ENCODE results near the gene HDHD3. TPM values are rescaled to one million over a fixed set of nuclear protein-coding genes. Genes with fewer than 3 reads are reported as not detected.
"Not testable (repeated sequence)": the region's sequence is repeated elsewhere in the genome, so short reads cannot be mapped to it uniquely, and the experiment has no call there.

Gene HDHD3
- total RNA-seq, 6 experiments from 2014 or later = 3.3 to 4.8 (median 3.8) TPM

DNA sequence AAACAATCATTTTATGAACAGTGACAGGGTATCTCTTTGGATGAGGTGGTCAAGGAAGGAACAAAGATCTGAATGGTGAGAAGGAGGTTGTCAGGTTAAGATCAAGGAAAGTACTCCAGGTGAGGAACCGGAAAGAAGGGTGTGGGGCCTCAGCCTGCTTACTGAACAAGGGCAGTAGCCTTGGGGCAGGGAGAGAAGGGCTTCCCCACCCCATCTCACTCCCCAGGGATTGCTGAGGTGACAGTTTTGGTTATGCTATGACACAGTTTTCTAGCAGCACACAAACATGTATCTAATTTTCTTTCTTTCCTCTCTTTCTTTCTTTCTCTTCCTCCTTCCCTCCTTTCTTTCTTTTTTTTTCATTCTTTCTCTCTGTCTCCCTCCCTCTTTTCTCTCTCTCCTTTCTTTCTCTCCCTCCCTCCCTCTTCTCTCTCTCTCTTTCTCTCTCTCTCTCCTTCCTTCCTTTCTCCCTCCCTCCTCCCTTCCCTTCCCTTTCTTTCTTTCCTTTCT, 4.1 kb upstream of the HDHD3 start:
- Mint-ChIP-seq H3K4me3 (no peak overlapping the region), H3K4me1 (ENCODE audit: low read depth) (no peaks in the 10 kb centered on the region), H3K27me3 (ENCODE audit: insufficient read depth) (peaks cover 3% of the 10 kb centered on the region; the same call in 1 of the 2 replicates), H3K27ac (no peak overlapping the region), H3K9me3 (no peaks in the 10 kb centered on the region), H3K36me3 (ENCODE audit: low read depth) (0 out of 2 replicates have a peak, but pooled peaks cover 4% of the 10 kb centered on the region)
- TF ChIP-seq, protein P1, sequence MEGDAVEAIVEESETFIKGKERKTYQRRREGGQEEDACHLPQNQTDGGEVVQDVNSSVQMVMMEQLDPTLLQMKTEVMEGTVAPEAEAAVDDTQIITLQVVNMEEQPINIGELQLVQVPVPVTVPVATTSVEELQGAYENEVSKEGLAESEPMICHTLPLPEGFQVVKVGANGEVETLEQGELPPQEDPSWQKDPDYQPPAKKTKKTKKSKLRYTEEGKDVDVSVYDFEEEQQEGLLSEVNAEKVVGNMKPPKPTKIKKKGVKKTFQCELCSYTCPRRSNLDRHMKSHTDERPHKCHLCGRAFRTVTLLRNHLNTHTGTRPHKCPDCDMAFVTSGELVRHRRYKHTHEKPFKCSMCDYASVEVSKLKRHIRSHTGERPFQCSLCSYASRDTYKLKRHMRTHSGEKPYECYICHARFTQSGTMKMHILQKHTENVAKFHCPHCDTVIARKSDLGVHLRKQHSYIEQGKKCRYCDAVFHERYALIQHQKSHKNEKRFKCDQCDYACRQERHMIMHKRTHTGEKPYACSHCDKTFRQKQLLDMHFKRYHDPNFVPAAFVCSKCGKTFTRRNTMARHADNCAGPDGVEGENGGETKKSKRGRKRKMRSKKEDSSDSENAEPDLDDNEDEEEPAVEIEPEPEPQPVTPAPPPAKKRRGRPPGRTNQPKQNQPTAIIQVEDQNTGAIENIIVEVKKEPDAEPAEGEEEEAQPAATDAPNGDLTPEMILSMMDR (IDR thresholded peaks at IDR 0.05) = no peak
- no peak for DNase-seq

DNA sequence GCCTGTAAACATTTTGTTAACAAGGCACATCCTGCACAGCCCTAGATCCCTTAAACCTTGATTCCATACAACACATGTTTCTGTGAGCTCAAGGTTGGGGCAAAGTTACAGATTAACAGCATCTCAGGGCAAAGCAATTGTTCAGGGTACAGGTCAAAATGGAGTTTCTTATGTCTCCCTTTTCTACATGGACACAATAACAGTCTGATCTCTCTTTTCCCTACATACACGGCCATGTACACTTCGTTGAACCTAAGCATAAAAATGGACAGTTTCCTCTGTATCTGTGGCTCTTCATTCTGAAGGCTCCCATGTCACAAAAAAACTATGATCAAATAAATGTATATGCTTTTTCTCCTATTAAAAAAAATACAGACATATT, 3.0 kb upstream of the HDHD3 start:
- not testable (repeated sequence) for H3K4me3 Mint-ChIP-seq; H3K36me3 Mint-ChIP-seq (ENCODE audit: low read depth); H3K27ac Mint-ChIP-seq; DNase-seq; H3K27me3 Mint-ChIP-seq (ENCODE audit: insufficient read depth); H3K9me3 Mint-ChIP-seq
- peaks cover 11% of the 10 kb centered on the region for H3K4me1 Mint-ChIP-seq (ENCODE audit: low read depth)

DNA sequence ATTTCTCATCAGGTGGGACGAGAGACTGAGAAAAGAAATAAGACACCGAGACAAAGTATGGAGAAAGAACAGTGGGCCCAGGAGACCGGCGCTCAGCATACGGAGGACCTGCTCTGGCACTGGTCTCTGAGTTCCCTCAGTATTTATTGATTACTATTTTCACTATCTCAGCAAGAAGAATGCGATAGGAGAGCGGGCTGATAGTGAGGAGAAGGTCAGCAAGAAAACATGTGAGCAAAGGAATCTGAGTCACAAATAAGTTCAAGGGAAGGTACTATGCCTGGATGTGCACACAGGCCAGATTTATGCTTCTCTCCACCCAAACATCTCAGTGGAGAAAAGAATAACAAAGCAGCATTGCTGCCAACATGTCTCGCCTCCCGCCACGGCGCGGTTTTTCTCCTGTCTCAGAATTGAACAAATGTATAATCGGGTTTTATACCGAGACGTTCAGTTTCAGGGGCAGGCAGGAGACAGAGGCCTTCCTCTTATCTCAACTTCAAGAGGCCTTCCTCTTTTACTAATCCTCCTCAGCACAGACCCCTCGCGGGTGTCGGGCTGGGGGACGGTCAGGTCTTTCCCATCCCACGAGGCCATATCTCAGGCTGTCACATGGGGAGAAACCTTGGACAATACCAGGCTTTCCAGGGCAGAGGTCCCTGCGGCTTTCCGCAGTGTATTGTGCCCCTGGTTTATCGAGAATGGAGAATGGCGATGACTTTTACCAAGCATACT, 2.5 kb upstream of the HDHD3 start:
- not testable (repeated sequence) for H3K9me3 Mint-ChIP-seq

DNA sequence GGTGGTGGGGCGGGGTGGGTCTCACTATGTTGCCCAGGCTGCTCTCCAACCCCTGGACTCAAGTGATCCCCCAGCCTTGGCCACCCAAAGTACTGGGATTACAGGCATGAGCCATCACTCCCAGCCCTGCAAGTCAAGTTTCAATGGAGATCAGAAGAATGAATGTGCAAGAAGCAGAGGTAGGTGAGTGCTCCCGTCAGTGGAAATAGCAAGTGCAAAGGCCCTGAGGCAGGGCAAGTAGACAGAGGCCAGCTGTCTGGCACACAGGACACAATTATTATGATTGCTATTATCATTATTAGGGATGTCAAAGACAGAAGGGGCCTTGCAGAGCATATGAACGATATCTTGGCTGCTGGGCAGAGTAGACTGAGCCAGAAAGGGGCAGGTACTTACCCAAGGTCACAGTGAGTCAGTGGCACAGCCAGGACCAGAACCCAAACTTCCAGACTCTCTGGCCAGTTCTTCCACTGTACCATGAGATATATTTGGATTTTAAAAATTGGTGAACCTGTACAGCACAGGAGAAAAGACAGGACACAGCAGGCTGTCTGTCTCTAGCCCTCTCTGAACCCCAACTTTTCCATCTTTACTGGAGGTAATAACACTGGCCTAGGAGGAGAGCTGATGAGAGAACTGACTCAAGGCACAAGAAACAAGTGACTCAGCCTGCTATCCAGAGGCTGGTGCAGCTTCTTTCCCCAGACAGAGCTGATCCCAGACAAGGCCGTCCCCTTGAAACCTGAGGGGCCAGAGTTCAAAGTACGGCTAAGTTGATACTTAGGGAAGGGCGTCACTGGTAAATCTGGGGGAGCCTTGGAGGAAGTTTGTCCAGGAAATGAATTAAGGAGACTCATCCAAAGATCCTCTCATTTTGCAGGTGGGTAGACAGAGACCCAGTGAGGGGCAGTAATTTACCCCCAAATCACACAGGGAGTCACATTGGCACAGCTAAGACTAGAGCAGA, 1.4 kb downstream of the HDHD3 start:
- no peaks in the 10 kb centered on the region for H3K9me3 Mint-ChIP-seq
- H3K27me3 Mint-ChIP-seq (ENCODE audit: insufficient read depth) = peaks cover 5% of the 10 kb centered on the region; the same call in 1 of the 2 replicates
- peak overlapping the region; percentile 40; the same call in 1 of the 2 replicates for H3K27ac Mint-ChIP-seq
- TF ChIP-seq, protein P1 (IDR thresholded peaks at IDR 0.05) = no peak
- peak; percentile 9 for DNase-seq
- no peaks in the 10 kb centered on the region for H3K36me3 Mint-ChIP-seq (ENCODE audit: low read depth)
- H3K4me1 Mint-ChIP-seq (ENCODE audit: low read depth) = peaks cover 11% of the 10 kb centered on the region
- peak overlapping the region; percentile 89 for H3K4me3 Mint-ChIP-seq

More for the DNA sequence above, 2.5 kb upstream of the HDHD3 start:
- not testable (repeated sequence) for H3K4me3 Mint-ChIP-seq; H3K27ac Mint-ChIP-seq; H3K36me3 Mint-ChIP-seq (ENCODE audit: low read depth); DNase-seq; H3K27me3 Mint-ChIP-seq (ENCODE audit: insufficient read depth)
- H3K4me1 Mint-ChIP-seq (ENCODE audit: low read depth) = peaks cover 11% of the 10 kb centered on the region

DNA sequence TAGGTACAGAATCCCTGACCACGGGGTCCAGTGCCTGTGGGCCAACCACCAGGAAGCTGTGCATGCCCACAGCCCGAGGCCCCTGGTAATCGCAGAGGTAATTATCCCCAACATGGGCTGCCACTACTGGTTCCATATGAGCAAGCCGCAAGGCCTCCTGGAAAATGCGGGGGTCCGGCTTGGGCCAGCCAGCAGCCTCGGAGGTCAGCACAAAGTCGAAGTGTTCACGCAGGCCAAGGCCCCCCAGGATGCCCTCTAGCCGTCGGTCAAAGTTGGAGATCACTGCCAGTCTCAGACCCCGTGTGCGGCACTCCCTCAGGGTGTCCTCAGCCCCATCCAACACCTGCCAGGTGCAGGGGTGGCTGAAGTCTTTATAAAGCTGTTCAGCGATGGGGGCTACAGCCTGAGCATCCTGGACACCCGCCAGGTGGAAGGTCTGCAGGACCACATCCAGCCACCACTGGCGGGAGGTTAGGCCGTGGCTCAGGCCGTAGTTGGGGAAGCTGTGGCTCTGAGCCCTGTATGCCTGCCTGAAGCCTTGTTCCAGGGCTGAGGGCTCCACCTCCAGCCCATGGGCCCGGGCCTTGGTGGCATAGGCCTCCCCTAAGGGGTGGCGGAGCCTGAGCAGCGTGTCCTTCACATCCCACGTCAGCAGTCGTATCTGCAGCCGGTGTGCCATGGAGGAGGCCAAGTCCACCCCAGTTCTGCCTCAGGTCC, 3.0 kb downstream of the HDHD3 start:
- no peak overlapping the region for H3K4me3 Mint-ChIP-seq
- H3K4me1 Mint-ChIP-seq (ENCODE audit: low read depth) = peaks cover 11% of the 10 kb centered on the region
- no peaks in the 10 kb centered on the region for H3K36me3 Mint-ChIP-seq (ENCODE audit: low read depth)
- H3K27me3 Mint-ChIP-seq (ENCODE audit: insufficient read depth) = peaks cover 3% of the 10 kb centered on the region; the same call in 1 of the 2 replicates
- no peak overlapping the region for H3K27ac Mint-ChIP-seq
- TF ChIP-seq, protein P1 (IDR thresholded peaks at IDR 0.05) = no peak
- no peaks in the 10 kb centered on the region for H3K9me3 Mint-ChIP-seq
- no peak for DNase-seq

DNA sequence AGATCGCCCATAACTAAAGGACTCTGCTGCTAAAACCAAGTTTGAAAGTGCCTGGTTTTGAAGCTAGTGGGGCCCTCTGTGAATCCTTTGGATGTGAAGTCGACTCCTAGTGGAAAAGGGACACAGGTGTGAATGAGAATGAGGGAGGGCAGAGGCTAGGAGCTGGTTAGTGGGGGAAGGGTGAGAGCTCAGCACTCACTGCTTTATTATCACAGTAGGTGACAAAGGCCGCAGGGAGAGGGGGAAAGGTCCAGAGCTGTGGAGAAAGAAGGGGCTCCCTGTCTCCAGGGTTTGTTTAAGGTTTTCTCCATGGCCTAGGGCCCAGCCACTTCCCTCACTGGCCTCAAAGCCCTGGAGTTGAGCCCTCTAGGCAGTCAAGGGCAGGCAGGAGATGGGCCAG, 3.5 kb downstream of the HDHD3 start:
- Mint-ChIP-seq H3K27ac (no peak overlapping the region), H3K27me3 (ENCODE audit: insufficient read depth) (peaks cover 4% of the 10 kb centered on the region), H3K9me3 (no peaks in the 10 kb centered on the region), H3K4me3 (no peak overlapping the region), H3K4me1 (ENCODE audit: low read depth) (peaks cover 11% of the 10 kb centered on the region), H3K36me3 (ENCODE audit: low read depth) (no peaks in the 10 kb centered on the region)
- TF ChIP-seq, protein P1 (IDR thresholded peaks at IDR 0.05) = no peak
- DNase-seq = no peak
